Measurements from ENCODE around the gene EFL1.

The EFL1 gene

DNA sequence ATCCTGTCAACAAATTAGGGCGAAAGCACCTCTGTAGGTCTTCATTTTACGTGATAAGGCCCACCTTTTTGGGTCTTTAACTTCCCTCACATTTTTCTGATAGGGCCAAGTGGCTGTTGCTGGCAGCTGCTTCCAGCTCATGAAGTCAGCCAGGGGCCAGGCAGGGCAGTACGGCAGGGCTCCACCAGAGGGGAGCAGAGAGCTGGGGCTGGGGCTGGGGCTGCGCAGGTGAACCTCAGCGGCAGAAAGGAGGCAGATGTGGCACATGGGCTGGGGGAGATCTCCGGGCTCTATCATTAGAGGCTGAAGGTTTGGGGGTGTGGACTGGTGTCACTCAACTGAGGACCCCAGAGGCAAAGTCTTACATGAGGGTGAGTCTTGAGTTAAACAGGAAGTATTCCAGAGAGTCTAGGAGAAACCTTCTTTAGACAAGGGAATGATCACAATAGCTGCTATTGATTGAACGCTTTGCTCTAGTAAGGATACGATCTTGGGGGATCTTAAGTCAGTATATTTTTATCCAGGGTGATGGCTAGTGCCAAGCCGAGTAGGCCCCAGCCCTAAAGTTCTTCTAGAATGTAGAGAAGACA, 153.9 kb downstream of the EFL1 start:
- peaks cover 29% of the 10 kb centered on the region for H3K4me1 Mint-ChIP-seq
- H3K36me3 Mint-ChIP-seq (ENCODE audit: low read depth): no peaks in the 10 kb centered on the region
- no peak overlapping the region for H3K27ac Mint-ChIP-seq
- peaks cover 3% of the 10 kb centered on the region for H3K27me3 Mint-ChIP-seq (ENCODE audit: low read depth, poor library complexity)
- peak; percentile 66 for DNase-seq
- H3K9me3 Mint-ChIP-seq: peaks cover 7% of the 10 kb centered on the region
- TF ChIP-seq, protein P1, sequence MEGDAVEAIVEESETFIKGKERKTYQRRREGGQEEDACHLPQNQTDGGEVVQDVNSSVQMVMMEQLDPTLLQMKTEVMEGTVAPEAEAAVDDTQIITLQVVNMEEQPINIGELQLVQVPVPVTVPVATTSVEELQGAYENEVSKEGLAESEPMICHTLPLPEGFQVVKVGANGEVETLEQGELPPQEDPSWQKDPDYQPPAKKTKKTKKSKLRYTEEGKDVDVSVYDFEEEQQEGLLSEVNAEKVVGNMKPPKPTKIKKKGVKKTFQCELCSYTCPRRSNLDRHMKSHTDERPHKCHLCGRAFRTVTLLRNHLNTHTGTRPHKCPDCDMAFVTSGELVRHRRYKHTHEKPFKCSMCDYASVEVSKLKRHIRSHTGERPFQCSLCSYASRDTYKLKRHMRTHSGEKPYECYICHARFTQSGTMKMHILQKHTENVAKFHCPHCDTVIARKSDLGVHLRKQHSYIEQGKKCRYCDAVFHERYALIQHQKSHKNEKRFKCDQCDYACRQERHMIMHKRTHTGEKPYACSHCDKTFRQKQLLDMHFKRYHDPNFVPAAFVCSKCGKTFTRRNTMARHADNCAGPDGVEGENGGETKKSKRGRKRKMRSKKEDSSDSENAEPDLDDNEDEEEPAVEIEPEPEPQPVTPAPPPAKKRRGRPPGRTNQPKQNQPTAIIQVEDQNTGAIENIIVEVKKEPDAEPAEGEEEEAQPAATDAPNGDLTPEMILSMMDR (IDR thresholded peaks at IDR 0.05): peak; percentile 69
- no peak overlapping the region for H3K4me3 Mint-ChIP-seq

DNA sequence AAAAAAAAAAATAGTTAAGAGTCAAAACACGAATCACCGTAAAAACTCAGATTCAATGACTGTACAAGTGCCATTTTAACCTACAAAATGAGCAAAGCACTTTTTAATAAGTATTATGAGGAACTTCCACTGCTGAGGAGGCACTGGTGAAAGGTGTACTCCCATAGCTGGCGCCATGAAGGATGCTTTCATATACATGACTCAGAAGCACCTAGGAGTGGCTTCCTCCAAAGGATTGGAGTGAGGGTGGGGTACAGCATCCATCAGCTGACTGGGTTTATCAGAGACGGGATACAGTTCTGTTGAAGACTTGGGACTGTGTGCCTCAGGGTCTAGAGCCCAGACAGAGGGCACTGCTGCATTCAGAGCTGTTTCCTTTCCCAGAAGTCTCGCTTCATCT, 155.9 kb downstream of the EFL1 start:
- H3K36me3 Mint-ChIP-seq (ENCODE audit: low read depth): no peaks in the 10 kb centered on the region
- peaks cover 27% of the 10 kb centered on the region for H3K4me1 Mint-ChIP-seq
- no peak for DNase-seq
- no peak overlapping the region for H3K4me3 Mint-ChIP-seq
- no peak overlapping the region for H3K27ac Mint-ChIP-seq
- peaks cover 3% of the 10 kb centered on the region for H3K27me3 Mint-ChIP-seq (ENCODE audit: low read depth, poor library complexity)
- peaks cover 3% of the 10 kb centered on the region for H3K9me3 Mint-ChIP-seq
- TF ChIP-seq, protein P1 (IDR thresholded peaks at IDR 0.05): no peak

DNA sequence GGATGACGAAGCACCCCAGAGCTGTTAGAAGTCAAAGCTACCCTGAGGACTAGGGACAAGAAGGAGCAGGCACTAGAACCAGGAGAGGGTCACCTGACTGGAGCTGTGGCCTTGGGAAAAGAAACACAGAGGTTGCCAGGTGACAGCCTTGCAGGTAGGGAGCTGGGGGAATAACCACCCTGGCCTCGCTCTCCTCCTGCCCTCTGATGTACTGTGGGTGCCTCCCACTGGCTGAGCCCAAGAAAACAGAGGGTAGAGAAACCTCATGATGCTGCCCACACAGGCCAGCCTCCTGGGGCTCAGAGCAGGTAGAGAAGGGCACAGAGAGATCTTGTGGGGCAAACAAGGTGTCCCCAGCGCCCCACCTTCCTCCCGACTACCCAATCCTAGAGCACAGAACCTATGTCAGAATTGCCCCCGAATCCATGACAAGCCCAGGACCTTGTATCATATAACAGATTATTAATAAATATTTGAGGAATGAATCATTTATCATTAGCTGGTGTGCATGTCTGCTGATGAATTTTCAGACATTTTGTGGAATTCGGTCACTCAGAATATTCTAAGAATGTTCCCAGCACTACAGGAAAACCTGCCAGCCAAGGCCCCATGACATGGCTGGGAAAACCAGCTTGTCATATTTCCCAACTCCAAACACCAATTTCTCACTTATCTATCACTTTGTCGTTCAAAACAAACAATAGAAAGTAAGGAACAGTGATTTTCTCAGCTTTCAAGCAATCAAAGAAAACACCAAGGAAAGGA, 156.9 kb downstream of the EFL1 start:
- Mint-ChIP-seq H3K36me3 (ENCODE audit: low read depth) (no peaks in the 10 kb centered on the region), H3K4me1 (peaks cover 36% of the 10 kb centered on the region), H3K27me3 (ENCODE audit: low read depth, poor library complexity) (peaks cover 3% of the 10 kb centered on the region), H3K4me3 (no peak overlapping the region), H3K27ac (peak overlapping the region; percentile 80), H3K9me3 (no peaks in the 10 kb centered on the region)
- DNase-seq: no peak
- TF ChIP-seq, protein P1 (IDR thresholded peaks at IDR 0.05): no peak

DNA sequence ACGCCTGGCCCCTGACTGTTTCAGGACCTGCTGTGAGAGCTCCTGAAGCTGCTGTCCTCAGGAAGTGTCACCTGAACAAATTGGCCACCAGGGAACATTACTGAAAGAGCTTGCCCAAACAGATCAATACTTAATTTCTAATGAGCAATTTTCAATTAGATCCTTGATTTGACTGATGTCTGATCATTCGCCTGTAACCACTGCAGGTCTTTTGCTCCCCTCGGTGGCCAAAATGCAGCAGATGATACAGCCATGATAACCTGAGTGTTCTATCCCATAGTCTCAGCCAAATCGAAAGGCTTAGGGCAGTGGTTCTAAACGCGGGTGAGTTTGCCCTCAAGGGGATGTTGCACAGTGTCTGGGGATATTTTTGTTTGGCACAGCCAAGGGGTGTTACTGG, 159.1 kb downstream of the EFL1 start:
- Mint-ChIP-seq H3K9me3 (no peaks in the 10 kb centered on the region), H3K4me3 (no peak overlapping the region), H3K27me3 (ENCODE audit: low read depth, poor library complexity) (peaks cover 3% of the 10 kb centered on the region), H3K4me1 (peaks cover 58% of the 10 kb centered on the region), H3K27ac (no peak overlapping the region), H3K36me3 (ENCODE audit: low read depth) (no peaks in the 10 kb centered on the region)
- TF ChIP-seq, protein P1 (IDR thresholded peaks at IDR 0.05): no peak
- DNase-seq: no peak

DNA sequence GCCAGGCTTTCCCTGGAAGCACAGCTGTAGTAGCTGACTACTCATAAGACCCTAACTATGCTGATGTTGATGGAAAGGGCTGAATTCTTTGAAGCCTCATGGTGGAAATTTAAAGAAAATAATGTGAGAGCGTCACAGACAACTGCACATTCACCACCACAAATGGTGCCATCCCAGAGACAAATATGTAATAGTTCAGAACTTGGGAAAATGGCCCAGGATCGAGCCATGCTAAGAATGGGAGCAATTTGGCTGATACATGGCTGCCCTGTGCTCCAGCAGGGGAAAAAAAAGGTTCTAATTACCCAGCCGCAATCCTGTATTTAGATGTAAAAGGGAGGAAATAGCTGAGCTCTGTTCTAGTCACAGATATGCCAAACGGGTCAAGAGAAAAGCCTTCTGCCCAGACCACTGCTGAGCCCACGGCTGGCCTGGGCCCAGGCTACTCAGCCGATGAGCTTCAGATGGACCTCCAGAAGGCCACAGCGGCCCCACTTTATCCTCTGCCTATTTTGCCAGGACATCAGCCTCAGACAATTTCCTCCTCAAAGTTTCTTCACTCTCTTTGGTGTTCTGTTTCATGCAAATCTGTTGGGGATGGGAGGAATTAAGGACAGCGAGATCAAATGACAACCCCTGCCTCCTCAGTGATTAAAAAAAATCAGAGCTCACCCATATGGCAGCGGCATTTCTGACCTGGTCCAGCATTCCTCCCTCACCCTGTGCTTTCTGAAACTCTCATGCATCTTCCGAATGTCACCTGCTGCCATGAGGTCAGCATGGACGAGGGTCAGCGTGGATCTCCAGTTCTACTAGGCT, 162.2 kb downstream of the EFL1 start:
- H3K27ac Mint-ChIP-seq: peak overlapping the region; percentile 88
- DNase-seq: no peak

More for the DNA sequence above, 162.2 kb downstream of the EFL1 start:
- no peaks in the 10 kb centered on the region for H3K36me3 Mint-ChIP-seq (ENCODE audit: low read depth)
- H3K4me1 Mint-ChIP-seq: peaks cover 61% of the 10 kb centered on the region
- TF ChIP-seq, protein P1 (IDR thresholded peaks at IDR 0.05): no peak
- H3K4me3 Mint-ChIP-seq: peak overlapping the region; percentile 33
- no peaks in the 10 kb centered on the region for H3K9me3 Mint-ChIP-seq
- peaks cover 3% of the 10 kb centered on the region for H3K27me3 Mint-ChIP-seq (ENCODE audit: low read depth, poor library complexity)
